Measurements from ENCODE around the gene MRPS23. TPM values are rescaled to one million over a fixed set of nuclear protein-coding genes. Genes with fewer than 3 reads are reported as not detected.
A peak's percentile ranks its signal among the peaks of the same experiment; 100 is the strongest.

MRPS23 gene
- total and polyA plus RNA-seq, 2 of the 13 experiments (the other 11 are each of a cell fraction or from before 2014, with no cell fraction given): 63.2 to 181 TPM

DNA sequence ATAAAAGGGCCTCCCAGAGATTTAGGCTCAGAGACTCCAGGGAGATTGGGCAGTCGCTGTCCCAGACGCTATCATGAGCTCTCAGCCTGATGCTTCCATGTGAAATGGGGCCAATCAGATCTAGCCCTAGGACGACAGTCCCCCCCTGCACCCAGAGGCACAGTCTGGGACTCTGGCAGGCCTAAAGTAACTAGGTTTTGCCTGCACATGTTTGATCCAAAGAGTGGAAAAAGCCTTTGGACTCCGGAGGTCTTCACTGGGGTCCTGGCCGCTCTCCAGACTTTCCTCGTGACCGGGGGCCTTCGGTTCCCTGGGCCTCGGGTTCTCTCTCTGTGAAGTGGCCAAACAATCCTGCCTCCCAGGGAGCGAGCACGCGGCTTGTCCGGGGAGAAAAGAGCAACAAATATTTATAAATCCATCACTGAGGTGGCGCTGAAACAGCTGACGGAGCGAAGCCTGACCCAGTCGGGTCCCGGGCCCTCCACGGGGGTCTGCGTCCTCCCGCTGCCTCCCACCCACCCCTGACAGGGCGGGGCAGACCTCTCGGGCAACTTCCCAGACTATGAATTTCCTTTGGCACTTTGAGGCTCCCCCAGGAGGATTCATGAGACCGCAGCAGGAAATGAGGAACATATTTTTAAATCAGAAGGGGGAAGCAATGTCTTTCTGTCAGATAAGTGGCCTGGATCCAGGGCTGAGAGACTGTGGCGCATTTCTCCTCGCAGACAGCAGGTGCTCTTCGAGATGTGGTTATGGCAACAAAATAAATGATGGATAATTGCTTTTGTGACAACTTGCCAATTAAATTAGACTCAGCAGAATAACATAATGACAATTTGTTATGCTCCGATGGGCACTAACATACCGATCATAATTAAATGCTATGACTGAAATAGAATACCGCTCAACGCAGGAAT, 38.9 kb downstream of the MRPS23 start (continued):
- peak; percentile 21; the same call in 1 of the 2 replicates for TF ChIP-seq ZNF709 (CRISPR knock-in tag; IDR thresholded peaks at IDR 0.05)
- 0 out of 2 replicates have a peak, but pooled peaks have one; percentile 30 for TF ChIP-seq ZNF891 (CRISPR knock-in tag; IDR thresholded peaks at IDR 0.05)
- TF ChIP-seq, protein P1, sequence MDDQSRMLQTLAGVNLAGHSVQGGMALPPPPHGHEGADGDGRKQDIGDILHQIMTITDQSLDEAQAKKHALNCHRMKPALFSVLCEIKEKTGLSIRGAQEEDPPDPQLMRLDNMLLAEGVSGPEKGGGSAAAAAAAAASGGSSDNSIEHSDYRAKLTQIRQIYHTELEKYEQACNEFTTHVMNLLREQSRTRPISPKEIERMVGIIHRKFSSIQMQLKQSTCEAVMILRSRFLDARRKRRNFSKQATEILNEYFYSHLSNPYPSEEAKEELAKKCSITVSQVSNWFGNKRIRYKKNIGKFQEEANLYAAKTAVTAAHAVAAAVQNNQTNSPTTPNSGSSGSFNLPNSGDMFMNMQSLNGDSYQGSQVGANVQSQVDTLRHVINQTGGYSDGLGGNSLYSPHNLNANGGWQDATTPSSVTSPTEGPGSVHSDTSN (CRISPR knock-in tag; IDR thresholded peaks at IDR 0.05; ENCODE audit: borderline replicate concordance): no peak
- no peak for TF ChIP-seq HOXA5 (CRISPR knock-in tag; IDR thresholded peaks at IDR 0.05)
- no peak for TF ChIP-seq NFATC3 (CRISPR knock-in tag; IDR thresholded peaks at IDR 0.05)
- no peak for TF ChIP-seq NR2F6 (IDR thresholded peaks at IDR 0.05)
- no peak for TF ChIP-seq NR2F6 (CRISPR knock-in tag; IDR thresholded peaks at IDR 0.05)
- TF ChIP-seq, protein P2, sequence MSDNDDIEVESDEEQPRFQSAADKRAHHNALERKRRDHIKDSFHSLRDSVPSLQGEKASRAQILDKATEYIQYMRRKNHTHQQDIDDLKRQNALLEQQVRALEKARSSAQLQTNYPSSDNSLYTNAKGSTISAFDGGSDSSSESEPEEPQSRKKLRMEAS (IDR thresholded peaks at IDR 0.05): peak; percentile 42; the same call in 1 of the 2 replicates
- no peak for TF ChIP-seq ZNF253 (CRISPR knock-in tag; IDR thresholded peaks at IDR 0.05; ENCODE audit: borderline replicate concordance)
- TF ChIP-seq, protein P3, sequence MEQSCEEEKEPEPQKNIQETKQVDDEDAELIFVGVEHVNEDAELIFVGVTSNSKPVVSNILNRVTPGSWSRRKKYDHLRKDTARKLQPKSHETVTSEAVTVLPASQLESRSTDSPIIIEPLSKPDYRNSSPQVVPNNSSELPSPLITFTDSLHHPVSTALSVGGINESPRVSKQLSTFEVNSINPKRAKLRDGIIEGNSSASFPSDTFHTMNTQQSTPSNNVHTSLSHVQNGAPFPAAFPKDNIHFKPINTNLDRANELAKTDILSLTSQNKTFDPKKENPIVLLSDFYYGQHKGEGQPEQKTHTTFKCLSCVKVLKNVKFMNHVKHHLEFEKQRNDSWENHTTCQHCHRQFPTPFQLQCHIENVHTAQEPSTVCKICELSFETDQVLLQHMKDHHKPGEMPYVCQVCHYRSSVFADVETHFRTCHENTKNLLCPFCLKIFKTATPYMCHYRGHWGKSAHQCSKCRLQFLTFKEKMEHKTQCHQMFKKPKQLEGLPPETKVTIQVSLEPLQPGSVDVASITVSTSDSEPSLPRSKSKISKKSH (CRISPR knock-in tag; IDR thresholded peaks at IDR 0.05; ENCODE audit: borderline replicate concordance): 0 out of 2 replicates have a peak, but pooled peaks have one; percentile 65
- TF ChIP-seq HNF4A (CRISPR knock-in tag; IDR thresholded peaks at IDR 0.05): 0 out of 2 replicates have a peak, but pooled peaks have one; percentile 19
- TF ChIP-seq ZNF160 (CRISPR knock-in tag; IDR thresholded peaks at IDR 0.05): no peak
- no peak for TF ChIP-seq ZNF589 (CRISPR knock-in tag; conservative IDR thresholded peaks at IDR 0.05)
- TF ChIP-seq ZBTB21 (CRISPR knock-in tag; IDR thresholded peaks at IDR 0.05): no peak
- TF ChIP-seq MTA1 (CRISPR knock-in tag; IDR thresholded peaks at IDR 0.05; ENCODE audit: borderline replicate concordance): no peak
- TF ChIP-seq, protein P4, sequence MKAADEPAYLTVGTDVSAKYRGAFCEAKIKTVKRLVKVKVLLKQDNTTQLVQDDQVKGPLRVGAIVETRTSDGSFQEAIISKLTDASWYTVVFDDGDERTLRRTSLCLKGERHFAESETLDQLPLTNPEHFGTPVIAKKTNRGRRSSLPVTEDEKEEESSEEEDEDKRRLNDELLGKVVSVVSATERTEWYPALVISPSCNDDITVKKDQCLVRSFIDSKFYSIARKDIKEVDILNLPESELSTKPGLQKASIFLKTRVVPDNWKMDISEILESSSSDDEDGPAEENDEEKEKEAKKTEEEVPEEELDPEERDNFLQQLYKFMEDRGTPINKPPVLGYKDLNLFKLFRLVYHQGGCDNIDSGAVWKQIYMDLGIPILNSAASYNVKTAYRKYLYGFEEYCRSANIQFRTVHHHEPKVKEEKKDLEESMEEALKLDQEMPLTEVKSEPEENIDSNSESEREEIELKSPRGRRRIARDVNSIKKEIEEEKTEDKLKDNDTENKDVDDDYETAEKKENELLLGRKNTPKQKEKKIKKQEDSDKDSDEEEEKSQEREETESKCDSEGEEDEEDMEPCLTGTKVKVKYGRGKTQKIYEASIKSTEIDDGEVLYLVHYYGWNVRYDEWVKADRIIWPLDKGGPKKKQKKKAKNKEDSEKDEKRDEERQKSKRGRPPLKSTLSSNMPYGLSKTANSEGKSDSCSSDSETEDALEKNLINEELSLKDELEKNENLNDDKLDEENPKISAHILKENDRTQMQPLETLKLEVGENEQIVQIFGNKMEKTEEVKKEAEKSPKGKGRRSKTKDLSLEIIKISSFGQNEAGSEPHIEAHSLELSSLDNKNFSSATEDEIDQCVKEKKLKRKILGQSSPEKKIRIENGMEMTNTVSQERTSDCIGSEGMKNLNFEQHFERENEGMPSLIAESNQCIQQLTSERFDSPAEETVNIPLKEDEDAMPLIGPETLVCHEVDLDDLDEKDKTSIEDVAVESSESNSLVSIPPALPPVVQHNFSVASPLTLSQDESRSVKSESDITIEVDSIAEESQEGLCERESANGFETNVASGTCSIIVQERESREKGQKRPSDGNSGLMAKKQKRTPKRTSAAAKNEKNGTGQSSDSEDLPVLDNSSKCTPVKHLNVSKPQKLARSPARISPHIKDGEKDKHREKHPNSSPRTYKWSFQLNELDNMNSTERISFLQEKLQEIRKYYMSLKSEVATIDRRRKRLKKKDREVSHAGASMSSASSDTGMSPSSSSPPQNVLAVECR (CRISPR knock-in tag; IDR thresholded peaks at IDR 0.05; ENCODE audit: borderline replicate concordance): peak; percentile 34; the same call in 1 of the 2 replicates
- TF ChIP-seq, protein P5, sequence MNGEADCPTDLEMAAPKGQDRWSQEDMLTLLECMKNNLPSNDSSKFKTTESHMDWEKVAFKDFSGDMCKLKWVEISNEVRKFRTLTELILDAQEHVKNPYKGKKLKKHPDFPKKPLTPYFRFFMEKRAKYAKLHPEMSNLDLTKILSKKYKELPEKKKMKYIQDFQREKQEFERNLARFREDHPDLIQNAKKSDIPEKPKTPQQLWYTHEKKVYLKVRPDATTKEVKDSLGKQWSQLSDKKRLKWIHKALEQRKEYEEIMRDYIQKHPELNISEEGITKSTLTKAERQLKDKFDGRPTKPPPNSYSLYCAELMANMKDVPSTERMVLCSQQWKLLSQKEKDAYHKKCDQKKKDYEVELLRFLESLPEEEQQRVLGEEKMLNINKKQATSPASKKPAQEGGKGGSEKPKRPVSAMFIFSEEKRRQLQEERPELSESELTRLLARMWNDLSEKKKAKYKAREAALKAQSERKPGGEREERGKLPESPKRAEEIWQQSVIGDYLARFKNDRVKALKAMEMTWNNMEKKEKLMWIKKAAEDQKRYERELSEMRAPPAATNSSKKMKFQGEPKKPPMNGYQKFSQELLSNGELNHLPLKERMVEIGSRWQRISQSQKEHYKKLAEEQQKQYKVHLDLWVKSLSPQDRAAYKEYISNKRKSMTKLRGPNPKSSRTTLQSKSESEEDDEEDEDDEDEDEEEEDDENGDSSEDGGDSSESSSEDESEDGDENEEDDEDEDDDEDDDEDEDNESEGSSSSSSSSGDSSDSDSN (CRISPR knock-in tag; IDR thresholded peaks at IDR 0.05): no peak
- no peak for TF ChIP-seq ZSCAN22 (CRISPR knock-in tag; IDR thresholded peaks at IDR 0.05)

Data from HepG2 (cell line).